Fibroblast of the aortic adventitia (primary cell): Measurements from ENCODE around the gene EXOSC9. TPM values are rescaled to one million over a fixed set of nuclear protein-coding genes. Genes with fewer than 3 reads are reported as not detected.

Experiments
- DNase-seq: peaks from one replicate; pipeline ENCODE4 v3.0.0-alpha.2; 2010; ENCODE audit warnings: low read depth
- H3K4me3 ChIP-seq: 2 replicates; pipeline ENCODE4 v1.5.1; 2011; ENCODE audit warnings: low read depth, mild to moderate bottlenecking, control low read depth, low read length, moderate library complexity
- CTCF ChIP-seq: IDR thresholded peaks from 2 replicates; pipeline ENCODE4 v1.5.1; 2011; ENCODE audit warnings: mild to moderate bottlenecking, low read length, control low read depth, inconsistent platforms; ENCODE audit not compliant: insufficient read depth
- total RNA-seq: library from RNA; depleted of rRNA; stranded (reverse); fragments of >200 nt; gene quantifications from 2 replicates; pipeline ENCODE4 v1.2.3, GENCODE V29; 2012; ENCODE audit warnings: low replicate concordance

Gene EXOSC9
- total RNA-seq, 1 donor = 50.7 TPM

DNA sequence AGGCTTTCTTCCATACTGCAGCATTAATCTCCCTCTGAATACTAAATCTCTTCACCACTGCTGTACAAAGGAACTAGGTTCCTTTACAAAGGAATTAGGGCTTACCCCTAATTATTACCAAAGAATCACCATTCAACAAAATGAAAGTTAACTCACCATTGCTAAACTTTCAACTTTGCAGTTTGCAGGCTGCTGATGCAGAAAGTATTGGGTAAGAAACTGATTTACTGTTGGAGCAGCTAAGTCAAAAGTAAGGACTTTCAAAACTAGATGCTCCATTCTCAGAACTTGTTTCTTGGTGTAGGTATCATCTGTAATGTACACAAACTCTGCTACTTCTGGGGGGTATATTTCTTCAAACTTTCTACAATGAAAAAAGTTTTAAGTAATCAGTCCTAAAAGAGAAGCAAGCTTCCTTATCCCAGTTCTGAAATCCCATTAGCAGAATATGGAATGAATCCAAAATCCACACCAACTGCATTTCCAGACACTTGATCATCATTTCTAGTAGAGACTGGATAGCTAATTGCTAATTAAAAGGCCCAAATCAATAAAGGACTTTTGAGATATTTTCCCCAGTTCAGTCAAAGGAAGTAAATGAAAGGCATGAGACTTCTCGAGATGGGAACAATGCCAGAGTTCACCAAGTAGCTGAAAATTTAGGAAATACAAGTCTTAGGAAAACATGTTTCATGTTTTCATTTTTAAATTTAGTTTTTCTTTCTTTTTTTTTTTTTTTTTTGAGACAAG is 18.3 kb downstream of the EXOSC9 start:
- no peak for TF ChIP-seq CTCF

DNA sequence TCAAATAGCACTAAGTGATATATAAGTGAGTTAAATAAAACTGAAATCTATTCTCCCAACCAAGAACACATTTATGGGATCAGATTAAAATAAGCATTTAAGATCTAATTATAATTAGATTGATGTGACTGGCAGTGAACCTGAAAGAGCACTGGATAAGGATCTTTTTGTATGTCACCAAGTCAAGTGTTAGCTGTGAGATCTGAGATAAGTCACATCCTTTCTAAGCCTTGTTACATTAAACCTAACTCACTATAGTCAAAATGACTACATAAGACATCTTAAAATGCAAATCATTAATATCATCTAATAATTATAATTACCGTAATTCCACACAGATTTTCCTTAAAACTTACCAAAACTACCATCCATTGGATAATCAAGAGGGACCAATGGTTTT is 20.9 kb downstream of the EXOSC9 start:
- DNase-seq = no peak
- TF ChIP-seq CTCF = no peak

More for the DNA sequence above, 18.3 kb downstream of the EXOSC9 start:
- no peak overlapping the region for H3K4me3 ChIP-seq
- DNase-seq = peak; percentile 28

GRCh38 chr4:121822796-121823504 is 21.8 kb downstream of the EXOSC9 start:
- peak overlapping the region; percentile 86 for H3K4me3 ChIP-seq
- peak; percentile 11 for DNase-seq
- no peak for TF ChIP-seq CTCF

More for the DNA sequence above, 20.9 kb downstream of the EXOSC9 start:
- peak overlapping the region; percentile 86 for H3K4me3 ChIP-seq

DNA sequence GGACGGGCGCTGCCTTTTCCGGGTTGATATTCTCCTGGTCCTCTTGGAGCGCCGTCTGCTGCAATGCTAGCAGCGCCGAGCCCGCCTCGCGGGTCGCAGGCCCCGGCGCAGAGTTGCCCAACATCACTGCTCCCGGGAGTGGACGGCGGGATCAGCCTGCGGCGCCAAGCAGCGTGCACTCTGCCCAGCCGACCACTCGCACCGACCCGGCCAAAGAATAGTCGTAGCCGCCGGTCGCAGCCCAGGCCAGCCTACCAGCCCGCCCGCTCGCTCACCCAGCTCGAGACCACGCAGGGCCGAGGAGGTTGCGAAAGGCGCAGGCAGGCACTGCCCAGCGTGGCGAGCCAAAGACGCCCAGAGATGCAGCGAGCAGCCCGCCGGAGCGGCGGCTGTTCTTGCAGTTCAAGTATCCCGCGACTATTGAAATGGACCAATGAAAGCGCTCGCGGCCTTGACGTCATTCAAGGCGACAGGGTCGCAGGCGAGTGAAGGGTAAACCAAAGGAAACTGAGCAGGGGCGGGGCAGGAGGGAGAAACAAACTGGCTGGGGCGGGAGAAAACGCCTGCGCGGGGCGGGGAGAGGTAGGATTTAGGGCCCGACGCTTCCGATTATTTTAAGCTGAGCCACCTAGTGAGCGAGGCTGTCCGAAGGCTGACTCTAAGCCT is 22.5 kb downstream of the EXOSC9 start, which contains the start of gene CCNA2:
Gene CCNA2, minus strand, starts transcription at position 379 of the 666 bp plus-strand sequence. Its CDS starts 255 bp downstream, at position 124.
- DNase-seq = peak; percentile 96
- H3K4me3 ChIP-seq = peak within 1 kb of the TSS; percentile 86
- peak; percentile 14 for TF ChIP-seq CTCF

GRCh38 chr4:121824171-121824527 is 23.0 kb downstream of the EXOSC9 start:
- H3K4me3 ChIP-seq = peak overlapping the region; percentile 61
- no peak for TF ChIP-seq CTCF
- no peak for DNase-seq

- no peak for TF ChIP-seq CTCF
- DNase-seq = no peak
- no peak overlapping the region for H3K4me3 ChIP-seq
Measured at GRCh38 chr4:121824950-121825349, 23.8 kb downstream of the EXOSC9 start.
